GM23338 (cell line): Measurements from ENCODE around the gene AP1M1. TPM values are rescaled to one million over a fixed set of nuclear protein-coding genes. Genes with fewer than 3 reads are reported as not detected.

Experiments
- polyA plus RNA-seq: library from polyadenylated mRNA; unstranded; fragments of >200 nt; fragmentation: Nextera tagmentation; extraction: Ambion mirVana; gene quantifications from 2 replicates; pipeline ENCODE4 v1.2.1, GENCODE V29; 2016
- small RNA-seq: library from RNA; depleted of rRNA; stranded (forward); fragments of <200 nt; gene quantifications from one replicate; pipeline ENCODE3, GENCODE V24; 2014; ENCODE audit warnings: low replicate concordance
- total RNA-seq: library from RNA; depleted of rRNA; stranded (reverse); fragments of >200 nt; shearing (Covaris generic); gene quantifications from 2 replicates; pipeline ENCODE4 v1.2.3, GENCODE V29; 2014; rRNA removed

The AP1M1 gene
- total and polyA plus RNA-seq, 2 experiments from 2014 or later, result 22.0 to 32.0 TPM

Small RNA genes lying within 50 kb of the gene (small RNA-seq; reads per million reads assigned to genes)
- not detected for gene RF00017

Other genes starting within 250 kb of the AP1M1 start
- gene OR10H4, start 248.9 kb upstream of the AP1M1 start, total RNA-seq, result not detected in 2 replicates
- gene OR10H4, start 248.9 kb upstream of the AP1M1 start, polyA plus RNA-seq, result not detected in 2 replicates
- 237 and 288 TPM in 2 replicates for gene TPM4, start 121.4 kb upstream of the AP1M1 start, total RNA-seq
- 204 and 223 TPM in 2 replicates for gene TPM4, start 121.4 kb upstream of the AP1M1 start, polyA plus RNA-seq
- 49.7 and 59.5 TPM in 2 replicates for gene RAB8A, start 86.0 kb upstream of the AP1M1 start, total RNA-seq
- 48.0 and 53.1 TPM in 2 replicates for gene RAB8A, start 86.0 kb upstream of the AP1M1 start, polyA plus RNA-seq
- gene HSH2D, start 54.2 kb upstream of the AP1M1 start, total RNA-seq, result 0.97 and 1.4 TPM in 2 replicates
- gene HSH2D, start 54.2 kb upstream of the AP1M1 start, polyA plus RNA-seq, result 0.81 and 1.1 TPM in 2 replicates
- gene CIB3, start 24.4 kb upstream of the AP1M1 start, total RNA-seq, result not detected in 2 replicates
- 0.56 TPM in 1 of 2 replicates, not detected in the other for gene CIB3, start 24.4 kb upstream of the AP1M1 start, polyA plus RNA-seq
- gene FAM32A, start 12.5 kb upstream of the AP1M1 start, total RNA-seq, result 58.2 and 62.3 TPM in 2 replicates
- gene FAM32A, start 12.5 kb upstream of the AP1M1 start, polyA plus RNA-seq, result 58.9 and 67.3 TPM in 2 replicates
- gene KLF2, start 126.9 kb downstream of the AP1M1 start, total RNA-seq, result 0.89 and 0.90 TPM in 2 replicates
- 0.43 TPM in 1 of 2 replicates, not detected in the other for gene KLF2, start 126.9 kb downstream of the AP1M1 start, polyA plus RNA-seq